Liver (tissue), 9 donors: Measurements from ENCODE around the gene RNF168. TPM values are rescaled to one million over a fixed set of nuclear protein-coding genes. Genes with fewer than 3 reads are reported as not detected.

Experiments
- DNase-seq: peaks from one replicate; pipeline ENCODE4 v3.0.0-alpha.2; 2017; ENCODE audit warnings: low spot score
- H3K27ac ChIP-seq, 2 donors: one replicate each; pipeline ENCODE4 v1.7.0; 2013; ENCODE audit warnings: inconsistent platforms in 2 of 2, low read length in 2 of 2, control low read depth in 1 of 2, low read depth in 1 of 2, mild to moderate bottlenecking in 1 of 2
- H3K27me3 ChIP-seq, 4 donors: one replicate each; pipeline versions ENCODE4 v1.6.1 to v1.7.0; 2013; ENCODE audit warnings: low read length in 3 of 4, inconsistent platforms in 1 of 4, mild to moderate bottlenecking in 1 of 4, moderate library complexity in 1 of 4; ENCODE audit not compliant: control insufficient read depth in 4 of 4, insufficient read depth in 4 of 4
- H3K36me3 ChIP-seq, 4 donors: one replicate each; pipeline versions ENCODE4 v1.6.1 to v1.7.0; 2013; ENCODE audit warnings: low read length in 3 of 4, mild to moderate bottlenecking in 3 of 4, low read depth in 1 of 4, moderate library complexity in 1 of 4; ENCODE audit not compliant: control insufficient read depth in 4 of 4, insufficient read depth in 3 of 4
- H3K4me1 ChIP-seq, 4 donors: one replicate each; pipeline versions ENCODE4 v1.6.1 to v1.7.0; 2013; ENCODE audit warnings: low read length in 3 of 4, mild to moderate bottlenecking in 3 of 4, moderate library complexity in 1 of 4; ENCODE audit not compliant: control insufficient read depth in 4 of 4, insufficient read depth in 4 of 4
- H3K4me3 ChIP-seq, 3 donors: one replicate each; pipeline versions ENCODE4 v1.6.1 to v1.7.0; 2013; ENCODE audit warnings: low read length in 3 of 3, control low read depth in 1 of 3, low read depth in 1 of 3, mild to moderate bottlenecking in 1 of 3
- H3K9ac ChIP-seq, 2 donors: one replicate each; pipeline ENCODE4 v1.7.0; 2013; ENCODE audit warnings: low read length in 2 of 2, mild to moderate bottlenecking in 2 of 2, moderate library complexity in 2 of 2, control low read depth in 1 of 2, low read depth in 1 of 2
- H3K9me3 ChIP-seq, 4 donors: one replicate each; pipeline versions ENCODE4 v1.6.1 to v1.7.0; 2013; ENCODE audit warnings: low read length in 3 of 4; ENCODE audit not compliant: control insufficient read depth in 4 of 4
- ATF3 ChIP-seq: IDR thresholded peaks from 2 replicates; pipeline ENCODE4 v1.6.1; 2016; ENCODE audit warnings: antibody characterized with exemption
- CTCF ChIP-seq: fragments of 150-350 bp; IDR thresholded peaks from 2 replicates; pipeline ENCODE4 v1.5.1; 2017; ENCODE audit warnings: improper control_type of control experiment, low read depth, low read length; ENCODE audit not compliant: missing input control
- EGR1 ChIP-seq, 2 donors: IDR thresholded peaks; 2 replicates each; pipeline ENCODE4 v1.6.1; 2016 to 2018; ENCODE audit warnings: antibody characterized with exemption in 2 of 2, low read depth in 2 of 2
- FOXA1 ChIP-seq: IDR thresholded peaks from 2 replicates; pipeline ENCODE4 v1.6.1; 2016; ENCODE audit warnings: antibody characterized with exemption
- FOXA2 ChIP-seq: IDR thresholded peaks from 2 replicates; pipeline ENCODE4 v1.6.1; 2016; ENCODE audit warnings: antibody characterized with exemption
- HNF4A ChIP-seq, 2 donors: conservative IDR thresholded peaks; 2 replicates each; pipeline ENCODE4 v1.6.1; 2016; ENCODE audit warnings: antibody characterized with exemption in 2 of 2, mild to moderate bottlenecking in 2 of 2
- NR2F2 ChIP-seq: IDR thresholded peaks from 2 replicates; pipeline ENCODE4 v1.6.1; 2016; ENCODE audit warnings: antibody characterized with exemption
- RAD21 ChIP-seq, 2 donors: IDR thresholded peaks; 2 replicates each; pipeline ENCODE4 v1.6.1; 2016; ENCODE audit warnings: antibody characterized with exemption in 2 of 2, mild to moderate bottlenecking in 2 of 2
- RXRA ChIP-seq, 2 donors: IDR thresholded peaks; 2 replicates each; pipeline ENCODE4 v1.6.1; 2017 to 2018; ENCODE audit warnings: antibody characterized with exemption in 2 of 2, mild to moderate bottlenecking in 1 of 2
- TAF1 ChIP-seq: conservative IDR thresholded peaks from 2 replicates; pipeline ENCODE4 v1.6.1; 2016; ENCODE audit warnings: antibody characterized with exemption, mild to moderate bottlenecking
- YY1 ChIP-seq: IDR thresholded peaks from 2 replicates; pipeline ENCODE4 v1.6.1; 2016; ENCODE audit warnings: antibody characterized with exemption, mild to moderate bottlenecking
- WGBS: extraction: QIAGEN DNeasy Blood & Tissue Kit; methylation state at CpG from one replicate; pipeline ENCODE4 v1.1.7; 2013; 5-methylcytosine and 5-hydroxymethylcytosine counted together
- polyA plus RNA-seq, 2 donors: library from polyadenylated mRNA; stranded (reverse) in 1 of 2; unstranded in 1 of 2; fragments of 200-250 nt in 1 of 2; fragments of >200 nt in 1 of 2; fragmentation: Nextera tagmentation in 1 of 2; extraction: Ambion mirVana in 1 of 2; gene quantifications; one replicate each; pipeline versions ENCODE4 v1.2.1 to v1.2.3, GENCODE V29; 2013 to 2015
- total RNA-seq, 2 donors: library from RNA; depleted of rRNA; stranded (reverse); fragments of >200 nt; gene quantifications; one replicate each; pipeline ENCODE4 v1.2.3, GENCODE V29; 2014
- TF ChIP-seq, protein P1 (sequence below): IDR thresholded peaks from 2 replicates; pipeline ENCODE4 v1.6.1; 2016; ENCODE audit warnings: antibody characterized with exemption
- TF ChIP-seq, protein P2 (sequence below): IDR thresholded peaks from 2 replicates; pipeline ENCODE4 v1.6.1; 2016; ENCODE audit warnings: antibody characterized with exemption, mild to moderate bottlenecking
- donor health status: healthy.
- donor health status: healthy.
- donor health status: healthy.
- donor health status: healthy.
- donor health status: healthy.

The RNF168 gene
- total and polyA plus RNA-seq, 4 donors = 3.4 to 10.0 (median 7.3) TPM

DNA sequence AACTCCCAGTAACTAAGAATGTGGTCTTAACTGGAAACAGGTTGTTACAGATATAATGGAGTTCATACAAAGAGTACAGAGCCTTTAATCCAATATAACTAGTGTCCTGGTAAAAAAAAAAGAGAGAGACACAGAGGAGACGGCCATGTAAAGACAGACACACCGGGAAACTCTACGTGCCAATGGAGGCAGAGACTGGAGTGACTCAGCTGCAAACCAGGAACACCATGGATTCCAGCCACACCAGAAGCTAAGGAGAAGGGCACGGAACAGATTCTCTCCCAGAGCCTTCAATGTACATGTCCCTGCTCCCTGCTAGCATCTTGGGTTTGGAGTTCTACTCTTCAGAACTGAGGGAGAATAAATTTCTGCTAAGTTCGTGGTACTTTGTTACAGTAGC is 4.5 kb downstream of the RNF168 start:
- Histone ChIP-seq H3K27me3 (no peaks in the 10 kb centered on the region), H3K27ac (no peak overlapping the region), H3K9ac (no peak overlapping the region), H3K9me3 (no peaks in the 10 kb centered on the region), H3K36me3 (no peaks in the 10 kb centered on the region), H3K4me3 (no peak overlapping the region), H3K4me1 (peaks cover 4 to 22% (median 14%) of the 10 kb centered on the region in 4 donors)
- TF ChIP-seq, protein P1, sequence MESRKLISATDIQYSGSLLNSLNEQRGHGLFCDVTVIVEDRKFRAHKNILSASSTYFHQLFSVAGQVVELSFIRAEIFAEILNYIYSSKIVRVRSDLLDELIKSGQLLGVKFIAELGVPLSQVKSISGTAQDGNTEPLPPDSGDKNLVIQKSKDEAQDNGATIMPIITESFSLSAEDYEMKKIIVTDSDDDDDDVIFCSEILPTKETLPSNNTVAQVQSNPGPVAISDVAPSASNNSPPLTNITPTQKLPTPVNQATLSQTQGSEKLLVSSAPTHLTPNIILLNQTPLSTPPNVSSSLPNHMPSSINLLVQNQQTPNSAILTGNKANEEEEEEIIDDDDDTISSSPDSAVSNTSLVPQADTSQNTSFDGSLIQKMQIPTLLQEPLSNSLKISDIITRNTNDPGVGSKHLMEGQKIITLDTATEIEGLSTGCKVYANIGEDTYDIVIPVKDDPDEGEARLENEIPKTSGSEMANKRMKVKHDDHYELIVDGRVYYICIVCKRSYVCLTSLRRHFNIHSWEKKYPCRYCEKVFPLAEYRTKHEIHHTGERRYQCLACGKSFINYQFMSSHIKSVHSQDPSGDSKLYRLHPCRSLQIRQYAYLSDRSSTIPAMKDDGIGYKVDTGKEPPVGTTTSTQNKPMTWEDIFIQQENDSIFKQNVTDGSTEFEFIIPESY = no peak
- no peak for TF ChIP-seq RAD21 (IDR thresholded peaks at IDR 0.05)
- no peak for DNase-seq
- 96% methylated on average over 5 of the region's 5 CpGs for WGBS

GRCh38 chr3:196498297-196498696 is 5.3 kb downstream of the RNF168 start:
- no peak overlapping the region for H3K4me3 ChIP-seq

More at GRCh38 chr3:196498297-196498696, 5.3 kb downstream of the RNF168 start:
- no peaks in the 10 kb centered on the region for H3K36me3 ChIP-seq
- H3K27ac ChIP-seq = no peak overlapping the region
- H3K27me3 ChIP-seq = no peaks in the 10 kb centered on the region
- peaks cover 7 to 22% (median 14%) of the 10 kb centered on the region in 4 donors for H3K4me1 ChIP-seq
- H3K9ac ChIP-seq = no peak overlapping the region
- H3K9me3 ChIP-seq = no peaks in the 10 kb centered on the region
- no peak for DNase-seq
- 82% methylated on average over 8 of the region's 8 CpGs for WGBS
- TF ChIP-seq FOXA2 (no peak), EGR1 (IDR thresholded peaks at IDR 0.05; ENCODE audit: low read depth in 2 of 2) (no peak), TAF1 (no peak), NR2F2 (no peak), FOXA1 (no peak), CTCF (no peak), YY1 (no peak), RAD21 (IDR thresholded peaks at IDR 0.05) (no peak), RXRA (IDR thresholded peaks at IDR 0.05) (no peak), HNF4A (conservative IDR thresholded peaks at IDR 0.05) (no peak), ATF3 (no peak)
- TF ChIP-seq, protein P2, sequence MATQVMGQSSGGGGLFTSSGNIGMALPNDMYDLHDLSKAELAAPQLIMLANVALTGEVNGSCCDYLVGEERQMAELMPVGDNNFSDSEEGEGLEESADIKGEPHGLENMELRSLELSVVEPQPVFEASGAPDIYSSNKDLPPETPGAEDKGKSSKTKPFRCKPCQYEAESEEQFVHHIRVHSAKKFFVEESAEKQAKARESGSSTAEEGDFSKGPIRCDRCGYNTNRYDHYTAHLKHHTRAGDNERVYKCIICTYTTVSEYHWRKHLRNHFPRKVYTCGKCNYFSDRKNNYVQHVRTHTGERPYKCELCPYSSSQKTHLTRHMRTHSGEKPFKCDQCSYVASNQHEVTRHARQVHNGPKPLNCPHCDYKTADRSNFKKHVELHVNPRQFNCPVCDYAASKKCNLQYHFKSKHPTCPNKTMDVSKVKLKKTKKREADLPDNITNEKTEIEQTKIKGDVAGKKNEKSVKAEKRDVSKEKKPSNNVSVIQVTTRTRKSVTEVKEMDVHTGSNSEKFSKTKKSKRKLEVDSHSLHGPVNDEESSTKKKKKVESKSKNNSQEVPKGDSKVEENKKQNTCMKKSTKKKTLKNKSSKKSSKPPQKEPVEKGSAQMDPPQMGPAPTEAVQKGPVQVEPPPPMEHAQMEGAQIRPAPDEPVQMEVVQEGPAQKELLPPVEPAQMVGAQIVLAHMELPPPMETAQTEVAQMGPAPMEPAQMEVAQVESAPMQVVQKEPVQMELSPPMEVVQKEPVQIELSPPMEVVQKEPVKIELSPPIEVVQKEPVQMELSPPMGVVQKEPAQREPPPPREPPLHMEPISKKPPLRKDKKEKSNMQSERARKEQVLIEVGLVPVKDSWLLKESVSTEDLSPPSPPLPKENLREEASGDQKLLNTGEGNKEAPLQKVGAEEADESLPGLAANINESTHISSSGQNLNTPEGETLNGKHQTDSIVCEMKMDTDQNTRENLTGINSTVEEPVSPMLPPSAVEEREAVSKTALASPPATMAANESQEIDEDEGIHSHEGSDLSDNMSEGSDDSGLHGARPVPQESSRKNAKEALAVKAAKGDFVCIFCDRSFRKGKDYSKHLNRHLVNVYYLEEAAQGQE = no peak
